Measurements from ENCODE around the gene TMA7B.
A peak's percentile ranks its signal among the peaks of the same experiment; 100 is the strongest.

Gene TMA7B

DNA sequence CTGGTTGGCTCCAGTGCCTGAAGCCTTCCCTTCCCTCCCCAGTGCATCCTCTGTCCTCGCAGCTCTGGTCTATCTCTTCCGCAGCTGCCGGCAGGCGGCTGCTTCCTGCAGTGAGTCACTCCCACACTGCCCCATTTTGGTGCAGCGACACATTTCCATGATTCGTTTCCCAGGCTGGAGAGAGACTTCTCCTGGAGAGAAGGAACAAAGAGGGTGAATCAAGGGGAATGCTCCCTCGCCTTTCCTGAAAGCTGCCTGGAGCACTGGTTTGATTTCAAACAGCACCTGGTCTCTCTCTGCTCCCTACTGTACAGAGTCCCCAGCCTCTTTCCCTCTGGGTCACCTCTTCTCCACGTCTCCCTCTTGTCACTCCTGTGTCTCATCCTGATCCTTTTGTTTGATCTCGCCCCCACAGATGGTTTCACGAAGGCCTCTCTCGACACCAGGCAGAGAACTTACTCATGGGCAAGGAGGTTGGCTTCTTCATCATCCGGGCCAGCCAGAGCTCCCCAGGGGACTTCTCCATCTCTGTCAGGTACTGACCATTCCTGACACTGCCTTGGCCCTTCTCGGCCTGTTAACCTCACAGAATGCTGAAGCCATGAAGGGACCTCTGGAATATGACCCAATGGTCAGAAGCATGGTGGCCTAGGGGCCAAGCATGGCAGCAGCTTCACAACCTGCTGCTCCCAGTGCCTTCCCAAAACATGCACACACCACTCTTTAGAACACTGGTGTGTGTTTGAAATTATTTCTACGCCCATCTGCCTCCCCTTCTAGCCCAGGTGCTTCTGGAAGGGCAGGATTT, at the start of gene TMA7B:
Gene TMA7B, plus strand, starts transcription at position 758 of the 808 bp plus-strand sequence. CDS start 3,978 bp downstream, outside the sequence.
- peak; percentile 52 for DNase-seq

DNA sequence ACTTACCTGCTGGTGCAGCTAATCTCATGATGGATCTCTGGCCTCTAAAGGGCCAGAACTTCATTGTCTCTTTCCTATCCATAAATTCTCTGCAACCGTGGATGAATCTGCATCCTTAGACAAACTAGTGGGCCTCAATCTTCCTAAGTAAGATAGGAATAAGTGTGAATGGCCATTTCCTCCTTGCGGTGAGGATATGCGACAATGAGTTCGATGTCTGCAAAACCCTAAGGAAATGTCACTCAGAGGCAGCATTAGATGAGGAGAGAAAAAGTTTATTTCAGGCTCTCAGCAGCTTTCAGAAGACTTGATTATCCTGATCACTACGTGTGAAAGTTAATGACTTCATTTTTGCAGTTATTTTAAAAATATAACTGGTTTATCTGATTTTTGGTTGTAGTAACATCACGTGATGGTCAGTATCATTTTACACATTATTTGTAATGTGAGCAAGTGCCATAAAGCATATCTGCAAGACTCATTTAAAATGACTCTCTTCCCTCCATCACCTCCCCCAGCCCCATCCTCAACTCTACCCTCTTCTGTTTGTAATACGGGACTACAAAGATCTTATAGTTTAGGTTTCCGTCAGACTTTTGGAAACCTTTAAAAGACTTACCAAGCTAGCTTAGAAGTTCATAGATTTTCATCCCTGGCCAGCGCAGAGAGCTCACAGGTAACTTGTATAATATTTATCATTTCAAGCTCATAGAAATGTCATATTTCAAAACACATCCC, 49.2 kb upstream of the TMA7B start:
- no peak for DNase-seq

DNA sequence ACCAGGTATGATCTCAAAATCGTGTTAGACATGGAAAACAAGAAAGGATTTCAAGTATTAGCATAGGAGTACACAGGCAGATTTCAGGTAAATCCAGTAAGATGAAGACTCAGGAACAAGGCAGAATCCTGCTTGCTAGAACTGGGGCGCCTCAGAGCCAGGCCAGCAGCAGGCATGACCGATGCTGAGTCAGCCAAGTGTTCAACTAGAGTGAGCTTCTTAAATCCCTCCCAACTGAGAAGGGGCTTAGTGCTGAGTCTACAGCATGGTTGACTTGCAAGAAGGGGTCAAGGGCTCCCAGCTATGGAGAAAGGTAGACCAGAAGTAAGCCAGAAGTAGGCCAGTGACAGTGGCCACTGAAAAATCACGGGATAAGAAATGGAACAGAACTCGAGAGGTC, 46.9 kb upstream of the TMA7B start:
- DNase-seq: peak; percentile 48

DNA sequence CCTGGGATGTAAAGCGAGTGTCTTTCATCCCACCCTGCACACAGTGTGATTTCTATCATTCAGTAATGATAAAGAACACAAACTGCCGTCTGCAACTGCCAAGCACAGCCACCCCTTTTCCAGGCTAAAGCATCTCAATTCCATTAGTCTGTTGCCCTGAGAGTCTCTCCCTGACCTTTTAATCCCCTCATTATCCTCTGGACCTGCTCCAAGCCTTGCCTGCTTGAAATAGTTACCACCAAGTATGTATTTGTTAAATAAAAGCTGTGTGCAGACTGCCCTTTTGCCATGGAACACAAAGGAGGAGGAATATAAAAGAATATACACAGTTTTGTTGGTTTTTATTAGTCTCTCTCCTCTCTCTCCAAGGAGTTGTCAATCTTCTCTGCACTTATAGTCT, 46.3 kb upstream of the TMA7B start:
- DNase-seq: peak; percentile 77

DNA sequence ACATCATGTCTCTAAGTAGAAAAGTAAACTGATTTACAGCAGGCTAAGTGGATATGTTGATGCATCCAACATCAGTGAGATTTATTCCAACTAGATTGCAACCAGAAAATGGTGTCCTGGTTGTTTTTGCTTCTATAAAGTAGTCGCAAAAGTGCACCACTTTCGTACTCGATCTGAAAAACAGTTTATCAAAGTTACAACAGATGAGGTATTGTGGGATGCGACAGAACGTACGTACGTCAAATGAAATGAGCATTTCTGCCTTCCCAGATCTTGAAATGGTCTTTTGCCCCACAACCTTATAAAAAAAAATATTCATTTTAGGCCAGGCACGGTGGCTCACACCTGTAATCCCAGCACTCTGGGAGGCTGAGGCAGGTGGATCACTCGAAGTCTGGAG, 45.6 kb upstream of the TMA7B start:
- no peak for DNase-seq

DNA sequence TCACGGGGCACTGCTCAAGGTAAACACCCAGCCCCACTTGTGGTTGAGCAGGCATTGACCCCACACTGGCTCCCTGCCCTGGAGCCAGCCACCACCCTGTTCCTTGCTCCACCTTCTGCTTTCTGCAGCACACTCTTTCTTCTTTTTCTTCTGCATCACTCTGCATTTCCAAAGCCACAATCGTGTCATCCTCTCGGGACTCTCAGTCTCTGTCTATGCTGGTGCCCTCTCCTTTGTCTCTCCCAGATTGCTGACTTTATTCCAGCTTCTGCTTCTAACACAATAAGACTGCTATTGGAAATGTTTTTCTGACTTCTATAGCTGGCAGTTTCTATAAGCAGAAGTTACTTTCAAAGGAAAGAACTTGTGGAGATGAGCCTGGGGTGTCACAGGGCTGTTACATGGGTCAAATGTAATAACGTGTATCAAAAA, 44.9 kb upstream of the TMA7B start:
- DNase-seq: no peak

DNA sequence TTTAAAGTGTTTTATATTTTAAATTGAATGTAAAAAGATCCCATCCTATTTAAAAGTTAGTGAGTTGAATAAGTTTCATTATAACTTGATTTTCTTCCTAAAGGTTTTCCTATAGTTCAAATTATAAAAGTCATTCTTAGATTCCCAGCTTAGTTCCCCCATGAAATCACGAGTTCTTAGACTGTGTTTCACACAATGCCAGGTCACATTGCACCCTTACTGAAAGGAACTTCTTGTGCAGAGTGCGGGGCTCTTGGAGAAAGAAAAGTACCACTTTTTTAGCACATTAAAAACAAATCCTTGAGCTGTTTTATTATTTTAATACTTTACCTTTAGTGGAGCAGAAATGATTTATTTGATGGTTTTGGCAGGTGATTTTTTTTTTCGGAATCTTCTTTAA, 43.7 kb upstream of the TMA7B start:
- DNase-seq: no peak

DNA sequence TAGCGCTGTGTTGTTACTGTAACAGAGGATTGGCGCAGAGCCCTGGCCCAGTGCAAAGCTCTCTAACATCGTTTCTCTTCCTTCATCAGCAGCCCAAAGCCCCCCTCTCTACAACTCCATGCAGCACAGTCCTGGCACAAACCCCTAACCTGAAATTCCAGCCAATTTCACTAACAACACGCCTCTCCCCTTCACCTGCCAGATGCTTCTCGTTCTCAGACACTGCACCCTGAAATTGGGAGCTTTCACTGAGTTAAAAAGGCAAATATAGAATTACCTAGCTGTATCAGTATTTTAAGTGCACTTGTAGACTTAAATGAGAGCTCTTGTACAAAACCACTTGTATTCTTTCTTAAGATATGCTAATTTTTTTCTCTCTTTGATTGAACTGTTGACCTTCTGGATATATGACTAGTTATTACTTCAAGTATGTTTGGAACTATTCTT, 43.0 kb upstream of the TMA7B start:
- no peak for DNase-seq

DNA sequence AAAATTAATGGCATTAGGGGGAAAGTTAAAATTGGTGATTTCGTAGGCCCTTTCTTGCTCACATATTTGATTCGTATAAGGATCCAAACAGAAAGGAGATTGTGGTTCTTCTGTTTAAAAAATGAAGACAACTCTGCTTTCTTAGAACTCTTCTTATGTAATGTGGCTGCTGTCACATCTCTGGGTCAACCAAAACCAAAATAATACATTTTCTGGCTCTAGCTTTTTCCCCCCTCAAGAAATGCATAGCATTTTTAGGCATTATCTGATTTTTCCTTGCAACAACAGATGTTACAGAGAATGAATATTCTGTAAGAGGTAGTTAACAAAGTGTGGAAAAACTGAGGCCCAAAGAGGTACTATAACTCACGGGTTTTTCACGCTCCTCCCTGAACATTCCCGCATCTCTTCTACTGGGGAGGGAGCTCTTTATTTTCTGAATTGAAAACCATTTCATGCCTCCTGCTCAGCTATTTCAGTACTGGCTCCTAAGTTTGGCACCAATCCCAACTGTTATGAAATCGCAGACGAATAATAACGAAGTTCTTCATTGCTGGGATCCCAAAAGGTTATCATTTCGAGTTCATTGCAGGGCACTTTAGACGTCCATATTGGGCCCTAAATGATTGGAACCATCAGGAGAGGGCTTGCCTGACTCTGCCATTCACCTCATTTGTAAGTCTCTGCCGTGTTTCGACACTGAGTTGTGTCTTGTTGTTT, 42.3 kb upstream of the TMA7B start:
- no peak for DNase-seq

DNA sequence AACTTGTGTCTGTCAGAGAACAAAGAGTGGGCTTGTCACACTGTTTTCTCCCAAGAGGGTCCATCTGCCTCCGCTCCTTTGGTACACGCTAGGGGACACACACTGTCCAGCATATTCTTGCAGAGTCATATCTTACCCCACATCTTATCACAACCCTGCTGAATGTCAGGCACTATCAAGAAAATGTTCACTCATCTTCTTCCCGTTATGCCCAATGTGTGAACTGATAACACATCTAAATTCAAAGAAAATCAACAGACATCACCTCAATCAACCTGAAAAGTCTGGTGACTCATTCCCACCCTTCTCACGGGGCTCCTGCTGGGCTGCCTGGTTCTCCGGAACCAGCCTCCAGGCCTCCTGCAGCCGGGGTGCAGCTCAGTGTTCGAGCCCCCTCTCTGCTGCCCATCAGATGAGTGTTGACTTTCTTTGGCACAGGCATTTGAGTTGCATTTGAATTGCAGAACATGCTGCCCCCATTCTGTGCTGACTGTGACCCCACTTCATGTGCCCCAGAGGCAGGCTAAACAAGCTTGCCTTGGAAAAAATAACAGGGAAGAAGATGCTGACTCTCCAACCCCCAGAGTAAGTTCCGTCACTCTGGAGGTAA, 40.0 kb upstream of the TMA7B start:
- DNase-seq: no peak

DNA sequence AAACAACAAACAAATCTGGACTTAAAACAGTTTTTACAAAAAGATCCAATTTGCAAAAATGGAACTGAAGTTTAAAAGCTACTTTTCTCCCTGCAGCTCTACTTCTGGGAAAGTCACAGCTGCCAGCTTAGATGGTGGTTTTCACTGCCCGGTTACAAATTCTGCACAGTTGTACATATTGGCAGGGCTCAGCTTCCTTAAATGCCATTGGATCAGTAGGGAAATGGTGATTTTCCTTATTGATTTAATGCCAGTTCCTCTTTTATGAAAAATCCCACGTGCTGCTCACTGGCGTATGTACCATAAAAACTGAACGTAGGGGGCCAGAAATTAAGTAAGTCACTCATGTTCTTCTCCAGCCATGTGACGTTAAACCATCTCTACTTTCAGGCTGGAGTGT, 36.5 kb upstream of the TMA7B start:
- DNase-seq: peak; percentile 52

DNA sequence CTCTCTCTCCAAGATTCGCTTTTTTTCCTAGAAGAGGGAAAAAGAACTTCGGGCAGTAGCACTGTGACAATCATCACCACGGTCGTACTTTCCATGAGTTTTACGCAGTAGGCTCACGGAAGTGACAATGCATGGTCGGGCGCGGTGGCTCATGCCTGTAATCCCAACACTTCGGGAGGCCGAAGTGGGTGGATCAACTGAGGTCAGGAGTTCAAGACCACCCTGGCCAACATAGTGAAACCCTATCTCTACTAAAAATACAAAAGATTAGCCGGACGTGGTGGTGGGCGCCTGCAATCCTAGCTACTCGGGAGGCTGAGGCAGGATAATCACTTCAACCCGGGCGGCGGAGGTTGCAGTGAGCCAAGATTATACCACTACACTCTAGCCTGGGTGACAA, 35.9 kb upstream of the TMA7B start:
- DNase-seq: no peak

DNA sequence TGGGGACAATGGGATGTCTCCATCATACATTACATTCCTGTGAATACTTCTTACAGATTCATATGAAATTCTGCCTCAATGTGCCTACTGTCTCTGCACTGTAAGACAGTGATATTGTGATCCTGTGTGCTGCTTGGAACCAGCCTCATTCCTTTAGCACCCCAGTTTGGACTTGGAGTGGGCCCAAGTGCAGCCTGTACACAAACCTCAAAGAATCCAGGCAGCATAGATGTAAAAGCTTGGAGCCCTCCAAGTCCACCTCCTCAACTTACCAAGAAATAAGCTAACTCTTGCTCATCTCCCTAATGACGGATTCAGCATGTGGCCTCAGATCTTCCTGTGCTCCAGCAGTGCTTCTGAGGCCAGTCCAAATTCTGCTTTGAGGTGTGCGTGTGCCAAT, 34.9 kb upstream of the TMA7B start:
- no peak for DNase-seq

DNA sequence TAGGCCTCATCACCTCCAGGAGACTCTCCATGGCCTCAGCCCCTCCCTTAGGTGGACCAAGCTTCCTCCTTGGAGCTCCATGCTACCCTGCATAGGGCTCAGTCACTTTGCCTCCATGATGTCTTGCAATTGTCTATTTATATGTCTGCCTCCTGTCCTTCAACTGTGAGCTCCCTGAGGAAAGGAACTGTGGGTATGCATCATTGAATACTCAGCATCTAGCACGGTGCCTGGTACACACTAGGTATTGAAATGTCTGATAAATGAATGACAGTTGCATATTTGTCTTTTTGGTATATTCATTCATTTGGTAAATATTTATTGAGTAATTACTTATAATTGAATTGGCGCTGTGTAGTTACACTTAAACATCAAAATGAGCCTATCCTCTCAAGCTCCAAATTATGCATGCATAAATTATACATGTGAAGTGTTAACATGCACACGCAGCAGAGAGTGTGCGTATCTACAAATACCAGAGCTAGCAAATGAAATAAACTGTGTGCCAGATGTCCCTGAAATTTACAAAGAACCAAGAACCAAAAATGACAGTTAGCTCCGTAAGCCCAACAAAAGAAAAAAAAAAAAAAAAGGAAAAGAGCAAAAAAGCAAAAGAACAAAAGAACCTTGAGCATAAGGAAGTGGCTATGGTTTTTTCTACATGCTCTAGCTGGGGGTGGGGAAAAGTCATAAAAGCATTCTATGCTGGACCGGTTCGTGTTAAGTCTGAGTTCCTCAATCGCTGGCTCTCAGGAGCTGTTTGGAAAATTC, 34.1 kb upstream of the TMA7B start:
- DNase-seq: no peak

DNA sequence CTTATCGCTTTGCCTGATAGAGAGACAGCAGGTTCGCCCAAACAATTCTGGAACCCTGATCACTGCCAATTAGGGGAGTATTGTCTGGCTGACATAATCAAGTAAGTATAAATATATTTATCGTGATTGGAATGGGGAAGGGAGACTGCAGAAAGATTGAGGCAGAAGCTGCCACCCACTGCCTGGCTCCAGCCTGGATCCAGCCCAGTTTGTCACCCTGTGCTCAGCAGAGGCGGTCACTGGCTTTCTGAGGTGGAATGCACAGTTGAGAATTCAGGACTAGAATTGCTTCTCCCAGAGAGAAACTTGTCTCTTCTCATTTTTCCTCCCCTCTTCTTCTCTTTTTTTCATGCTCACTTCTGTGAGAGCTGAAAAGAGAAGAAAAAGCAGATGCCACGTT, 33.4 kb upstream of the TMA7B start:
- no peak for DNase-seq

DNA sequence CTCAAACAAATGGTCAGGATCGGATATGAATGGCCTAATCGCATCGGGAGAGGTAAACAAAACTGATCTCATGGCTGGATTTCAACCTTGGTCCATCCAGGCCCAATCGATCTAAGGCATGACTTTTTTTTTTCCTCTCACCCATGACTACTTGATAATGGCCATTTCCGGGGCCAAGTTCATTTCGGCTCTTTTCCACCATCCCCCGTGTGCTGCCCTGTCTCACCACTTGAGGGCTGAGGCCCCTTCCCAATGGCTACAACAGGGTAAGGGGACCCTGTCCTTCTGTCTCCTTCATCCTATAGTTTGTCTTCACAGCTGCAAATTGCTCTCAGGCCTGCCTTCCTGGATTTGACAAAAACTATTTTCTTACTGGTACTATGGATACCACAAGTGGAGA, 32.7 kb upstream of the TMA7B start:
- no peak for DNase-seq

DNA sequence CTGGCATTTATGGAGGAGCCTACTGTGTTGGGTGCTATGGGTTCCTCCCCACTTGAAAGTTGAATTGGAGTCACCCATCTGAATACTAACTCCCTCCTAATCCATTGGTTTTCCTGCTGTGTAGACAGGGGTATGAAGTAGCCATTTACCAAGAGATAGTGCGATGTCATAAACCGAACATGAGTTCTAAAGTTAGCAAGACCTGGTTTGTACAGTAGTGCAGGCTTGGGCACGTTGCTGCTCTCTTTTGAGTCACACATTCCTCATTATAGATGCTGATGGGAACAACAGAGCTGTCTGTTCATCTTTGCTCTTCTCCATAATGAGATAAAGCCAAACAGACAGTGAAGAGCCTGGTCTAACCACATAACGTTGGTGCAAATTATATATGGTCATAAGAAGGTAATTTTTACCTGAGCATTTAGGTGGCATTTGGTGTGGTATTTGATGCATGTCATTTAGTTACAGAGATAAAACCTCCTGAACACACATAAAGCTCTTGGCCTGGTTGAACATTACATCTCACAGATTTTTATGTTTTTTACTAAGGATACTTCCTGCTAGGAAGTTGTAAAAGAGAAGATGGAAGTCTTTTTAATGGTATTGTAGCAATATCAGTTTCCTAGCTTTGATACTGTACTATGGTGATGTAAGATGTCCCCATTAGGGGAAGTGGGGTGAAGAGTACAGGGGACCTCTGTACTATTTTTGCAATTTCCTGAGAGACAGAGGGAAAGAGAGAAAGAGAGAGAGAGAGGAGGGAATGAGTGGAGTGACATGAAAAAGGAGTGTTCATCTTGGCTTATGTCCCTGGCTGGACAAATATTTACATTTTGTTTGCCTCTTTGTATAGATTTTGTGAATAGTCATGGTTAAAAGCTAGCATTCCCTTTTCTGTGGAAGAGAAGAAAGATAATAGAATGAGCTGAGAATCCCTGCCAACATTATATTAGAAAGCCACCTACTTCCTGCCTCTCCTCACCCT, 31.4 kb upstream of the TMA7B start:
- no peak for DNase-seq

DNA sequence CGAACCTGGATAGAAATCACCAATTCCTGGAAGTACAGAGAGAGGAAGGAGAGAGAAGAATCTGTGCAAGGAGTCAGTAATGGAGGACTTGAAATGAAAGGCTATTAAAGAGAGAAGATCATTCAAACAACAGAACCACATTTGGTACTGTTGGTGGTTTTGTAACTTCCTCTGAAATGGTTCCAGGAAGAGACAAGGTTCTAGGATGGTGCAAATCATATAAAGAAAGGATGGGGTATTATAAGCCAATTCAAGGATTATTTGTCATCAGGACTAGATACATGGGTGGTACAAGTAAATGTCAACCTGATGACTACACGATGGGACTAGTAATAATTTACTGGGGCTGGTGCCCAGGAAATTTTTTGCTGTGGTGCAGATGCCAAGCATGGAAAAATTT, 28.9 kb upstream of the TMA7B start:
- no peak for DNase-seq

DNA sequence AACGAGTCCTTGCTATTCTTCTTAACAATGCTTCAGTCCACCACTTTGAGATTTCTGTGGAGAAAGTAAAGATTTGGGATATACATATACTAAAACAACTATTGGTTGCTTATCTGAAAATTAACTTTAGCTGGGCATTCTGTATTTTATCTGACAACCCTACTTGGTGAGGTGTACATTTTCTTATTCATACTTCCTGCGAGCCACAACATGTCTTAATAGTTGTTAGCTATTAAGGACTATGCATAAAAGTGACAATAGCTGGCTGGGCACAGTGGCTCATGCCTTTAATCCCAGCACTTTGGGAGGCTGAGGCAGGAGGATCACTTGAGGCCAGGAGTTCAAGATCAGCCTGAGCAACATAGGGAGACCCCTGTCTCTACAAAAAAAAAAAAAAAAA, 28.0 kb upstream of the TMA7B start:
- no peak for DNase-seq

DNA sequence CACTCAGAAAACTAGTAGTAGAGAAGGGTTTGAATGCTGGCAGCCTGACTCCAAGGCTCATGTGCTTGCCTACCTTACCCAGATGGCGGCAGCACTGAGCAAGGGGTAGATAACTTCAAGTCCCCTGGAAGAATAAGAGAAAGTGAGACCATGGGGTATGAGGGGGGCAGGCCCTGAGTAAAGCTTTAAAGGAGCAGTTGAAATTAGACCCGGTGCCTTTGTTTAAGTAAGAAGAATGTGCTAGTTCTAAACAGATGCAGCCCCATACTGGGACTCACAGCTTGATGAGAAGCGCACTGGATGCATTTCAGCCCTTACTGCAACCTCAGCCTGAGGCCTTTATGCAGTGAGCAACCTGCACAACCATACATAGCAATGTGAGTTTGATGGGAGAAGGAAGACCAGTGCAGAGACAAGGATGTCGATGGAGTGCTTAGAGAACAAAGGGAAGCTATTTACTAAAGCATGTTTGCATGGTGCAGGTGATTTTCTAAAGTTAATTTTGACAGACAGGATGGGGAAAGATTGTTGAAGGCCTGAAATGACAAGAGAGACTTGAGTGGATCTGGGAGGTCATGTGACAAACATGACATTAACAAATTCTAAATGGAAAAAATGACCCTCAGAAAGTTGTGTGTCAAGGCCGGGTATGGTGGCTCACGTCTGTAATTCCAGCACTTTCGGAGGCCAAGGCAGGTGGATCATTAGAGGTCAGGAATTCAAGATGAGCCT, 27.1 kb upstream of the TMA7B start:
- DNase-seq: no peak
